Liver (tissue), 9 donors: ENCODE measurements around the gene UNC13C. TPM values are rescaled to one million over a fixed set of nuclear protein-coding genes. Genes with fewer than 3 reads are reported as not detected.

ENCODE experiments used
- DNase-seq: peaks from one replicate; pipeline ENCODE4 v3.0.0-alpha.2; 2017; ENCODE audit warnings: low spot score
- H3K27ac ChIP-seq, 2 donors: one replicate each; pipeline ENCODE4 v1.7.0; 2013; ENCODE audit warnings: inconsistent platforms in 2 of 2, low read length in 2 of 2, control low read depth in 1 of 2, low read depth in 1 of 2, mild to moderate bottlenecking in 1 of 2
- H3K27me3 ChIP-seq, 4 donors: one replicate each; pipeline versions ENCODE4 v1.6.1 to v1.7.0; 2013; ENCODE audit warnings: low read length in 3 of 4, inconsistent platforms in 1 of 4, mild to moderate bottlenecking in 1 of 4, moderate library complexity in 1 of 4; ENCODE audit not compliant: control insufficient read depth in 4 of 4, insufficient read depth in 4 of 4
- H3K36me3 ChIP-seq, 4 donors: one replicate each; pipeline versions ENCODE4 v1.6.1 to v1.7.0; 2013; ENCODE audit warnings: low read length in 3 of 4, mild to moderate bottlenecking in 3 of 4, low read depth in 1 of 4, moderate library complexity in 1 of 4; ENCODE audit not compliant: control insufficient read depth in 4 of 4, insufficient read depth in 3 of 4
- H3K4me1 ChIP-seq, 4 donors: one replicate each; pipeline versions ENCODE4 v1.6.1 to v1.7.0; 2013; ENCODE audit warnings: low read length in 3 of 4, mild to moderate bottlenecking in 3 of 4, moderate library complexity in 1 of 4; ENCODE audit not compliant: control insufficient read depth in 4 of 4, insufficient read depth in 4 of 4
- H3K4me3 ChIP-seq, 3 donors: one replicate each; pipeline versions ENCODE4 v1.6.1 to v1.7.0; 2013; ENCODE audit warnings: low read length in 3 of 3, control low read depth in 1 of 3, low read depth in 1 of 3, mild to moderate bottlenecking in 1 of 3
- H3K9ac ChIP-seq, 2 donors: one replicate each; pipeline ENCODE4 v1.7.0; 2013; ENCODE audit warnings: low read length in 2 of 2, mild to moderate bottlenecking in 2 of 2, moderate library complexity in 2 of 2, control low read depth in 1 of 2, low read depth in 1 of 2
- H3K9me3 ChIP-seq, 4 donors: one replicate each; pipeline versions ENCODE4 v1.6.1 to v1.7.0; 2013; ENCODE audit warnings: low read length in 3 of 4; ENCODE audit not compliant: control insufficient read depth in 4 of 4
- EGR1 ChIP-seq, 2 donors: IDR thresholded peaks; 2 replicates each; pipeline ENCODE4 v1.6.1; 2016 to 2018; ENCODE audit warnings: antibody characterized with exemption in 2 of 2, low read depth in 2 of 2
- FOXA2 ChIP-seq: IDR thresholded peaks from 2 replicates; pipeline ENCODE4 v1.6.1; 2016; ENCODE audit warnings: antibody characterized with exemption
- GABPA ChIP-seq, 2 donors: IDR thresholded peaks in 1 of 2; conservative IDR thresholded peaks in 1 of 2; 2 replicates each; pipeline ENCODE4 v1.6.1; 2016; ENCODE audit warnings: antibody characterized with exemption in 2 of 2, mild to moderate bottlenecking in 1 of 2, moderate library complexity in 1 of 2
- HNF4G ChIP-seq: IDR thresholded peaks from 2 replicates; pipeline ENCODE4 v1.6.1; 2016; ENCODE audit warnings: antibody characterized with exemption
- NR2F2 ChIP-seq: IDR thresholded peaks from 2 replicates; pipeline ENCODE4 v1.6.1; 2016; ENCODE audit warnings: antibody characterized with exemption
- SP1 ChIP-seq: IDR thresholded peaks from 2 replicates; pipeline ENCODE4 v1.6.1; 2018; ENCODE audit warnings: antibody characterized with exemption, mild to moderate bottlenecking
- YY1 ChIP-seq: IDR thresholded peaks from 2 replicates; pipeline ENCODE4 v1.6.1; 2016; ENCODE audit warnings: antibody characterized with exemption, mild to moderate bottlenecking
- WGBS: extraction: QIAGEN DNeasy Blood & Tissue Kit; methylation state at CpG from one replicate; pipeline ENCODE4 v1.1.7; 2013; 5-methylcytosine and 5-hydroxymethylcytosine counted together
- polyA plus RNA-seq, 2 donors: library from polyadenylated mRNA; stranded (reverse) in 1 of 2; unstranded in 1 of 2; fragments of 200-250 nt in 1 of 2; fragments of >200 nt in 1 of 2; fragmentation: Nextera tagmentation in 1 of 2; extraction: Ambion mirVana in 1 of 2; gene quantifications; one replicate each; pipeline versions ENCODE4 v1.2.1 to v1.2.3, GENCODE V29; 2013 to 2015
- total RNA-seq, 2 donors: library from RNA; depleted of rRNA; stranded (reverse); fragments of >200 nt; gene quantifications; one replicate each; pipeline ENCODE4 v1.2.3, GENCODE V29; 2014
- TF ChIP-seq, protein P1 (sequence below): fragments of 150-350 bp; IDR thresholded peaks from 2 replicates; pipeline ENCODE4 v1.5.1; 2017; ENCODE audit warnings: improper control_type of control experiment, low read depth, low read length; ENCODE audit not compliant: missing input control
- TF ChIP-seq, protein P2 (sequence below): IDR thresholded peaks from 2 replicates; pipeline ENCODE4 v1.6.1; 2016; ENCODE audit warnings: antibody characterized with exemption
- TF ChIP-seq, protein P3 (sequence below): IDR thresholded peaks from 2 replicates; pipeline ENCODE4 v1.6.1; 2016; ENCODE audit warnings: antibody characterized with exemption
- donor health status: healthy.
- donor health status: healthy.
- donor health status: healthy.
- donor health status: healthy.
- donor health status: healthy.

The UNC13C gene
- total and polyA plus RNA-seq, 4 donors: 0.19 TPM; not detected in 3

DNA sequence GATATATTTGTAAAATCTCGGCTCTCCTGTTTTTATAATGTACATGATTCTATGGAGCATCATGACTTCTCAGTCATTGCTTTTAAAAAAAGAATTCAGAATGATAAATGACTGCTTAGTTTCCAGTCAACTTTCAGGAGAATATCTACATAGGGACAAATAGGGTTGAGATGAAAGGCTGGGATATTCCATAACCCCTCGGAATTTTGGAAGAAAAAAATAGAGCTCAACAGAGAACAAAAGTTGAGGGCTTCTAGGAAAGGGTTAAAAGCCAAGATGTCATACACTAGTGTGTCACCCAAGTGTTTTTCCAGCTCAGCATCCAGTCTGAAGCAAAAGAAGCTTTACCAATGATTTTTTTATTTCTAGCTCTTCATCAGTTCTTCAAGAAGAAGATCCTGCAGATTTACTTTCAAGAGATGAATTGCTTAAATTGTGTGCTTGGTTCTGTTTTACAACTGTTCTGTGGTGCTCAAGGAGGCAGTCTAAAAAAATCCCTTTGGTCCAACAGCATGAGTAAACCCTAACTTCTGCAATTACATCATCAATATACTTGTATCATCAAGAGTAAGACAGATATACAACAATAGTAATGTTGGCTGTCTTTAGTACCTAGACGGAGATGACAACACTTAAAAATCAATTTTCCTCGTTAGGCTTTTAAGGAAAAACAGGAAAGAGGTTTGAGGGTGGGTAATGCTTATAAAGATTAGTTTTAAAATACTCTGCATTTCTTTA, 979 bp downstream of the UNC13C start:
- WGBS: 57% methylated on average over 4 of the region's 4 CpGs
- Histone ChIP-seq H3K4me1 (peaks cover 0 to 6% (median 0%) of the 10 kb centered on the region in 4 donors), H3K9ac (no peak overlapping the region), H3K9me3 (peaks cover 0 to 2% (median 0%) of the 10 kb centered on the region in 4 donors), H3K27me3 (peaks cover 0 to 5% (median 3%) of the 10 kb centered on the region in 4 donors), H3K27ac (no peak overlapping the region), H3K4me3 (no peak overlapping the region), H3K36me3 (no peaks in the 10 kb centered on the region)
- DNase-seq: no peak
- no peak for TF ChIP-seq YY1

DNA sequence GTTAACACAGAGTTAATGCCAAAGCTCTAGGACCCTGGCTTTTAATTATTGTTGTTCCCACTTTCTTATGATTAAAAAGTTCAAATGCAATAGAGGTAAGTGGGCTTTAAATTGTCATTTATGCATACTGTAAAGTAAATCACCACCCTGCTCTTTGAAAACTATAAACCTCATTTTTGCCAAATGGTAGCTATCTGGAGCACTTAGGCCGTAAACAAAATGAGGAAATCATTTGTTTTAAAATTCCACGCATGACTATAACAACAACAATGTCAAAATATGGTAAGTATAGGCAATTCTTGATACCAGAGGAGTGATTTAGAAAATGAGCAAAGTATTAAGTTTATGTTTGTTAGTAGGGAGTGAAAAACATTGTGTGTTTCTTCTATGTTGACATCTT, 1.8 kb downstream of the UNC13C start:
- 84% methylated on average over 2 of the region's 2 CpGs for WGBS
- TF ChIP-seq SP1 (no peak), EGR1 (IDR thresholded peaks at IDR 0.05; ENCODE audit: low read depth in 2 of 2) (no peak), NR2F2 (no peak), GABPA (IDR thresholded peaks at IDR 0.05 in 1 of 2, conservative IDR thresholded peaks at IDR 0.05 in 1 of 2) (no peak)
- TF ChIP-seq, protein P1, sequence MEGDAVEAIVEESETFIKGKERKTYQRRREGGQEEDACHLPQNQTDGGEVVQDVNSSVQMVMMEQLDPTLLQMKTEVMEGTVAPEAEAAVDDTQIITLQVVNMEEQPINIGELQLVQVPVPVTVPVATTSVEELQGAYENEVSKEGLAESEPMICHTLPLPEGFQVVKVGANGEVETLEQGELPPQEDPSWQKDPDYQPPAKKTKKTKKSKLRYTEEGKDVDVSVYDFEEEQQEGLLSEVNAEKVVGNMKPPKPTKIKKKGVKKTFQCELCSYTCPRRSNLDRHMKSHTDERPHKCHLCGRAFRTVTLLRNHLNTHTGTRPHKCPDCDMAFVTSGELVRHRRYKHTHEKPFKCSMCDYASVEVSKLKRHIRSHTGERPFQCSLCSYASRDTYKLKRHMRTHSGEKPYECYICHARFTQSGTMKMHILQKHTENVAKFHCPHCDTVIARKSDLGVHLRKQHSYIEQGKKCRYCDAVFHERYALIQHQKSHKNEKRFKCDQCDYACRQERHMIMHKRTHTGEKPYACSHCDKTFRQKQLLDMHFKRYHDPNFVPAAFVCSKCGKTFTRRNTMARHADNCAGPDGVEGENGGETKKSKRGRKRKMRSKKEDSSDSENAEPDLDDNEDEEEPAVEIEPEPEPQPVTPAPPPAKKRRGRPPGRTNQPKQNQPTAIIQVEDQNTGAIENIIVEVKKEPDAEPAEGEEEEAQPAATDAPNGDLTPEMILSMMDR: no peak
- TF ChIP-seq, protein P2, sequence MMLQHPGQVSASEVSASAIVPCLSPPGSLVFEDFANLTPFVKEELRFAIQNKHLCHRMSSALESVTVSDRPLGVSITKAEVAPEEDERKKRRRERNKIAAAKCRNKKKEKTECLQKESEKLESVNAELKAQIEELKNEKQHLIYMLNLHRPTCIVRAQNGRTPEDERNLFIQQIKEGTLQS: no peak
- H3K27ac ChIP-seq: no peak overlapping the region
- H3K9ac ChIP-seq: no peak overlapping the region
- no peaks in the 10 kb centered on the region for H3K9me3 ChIP-seq
- no peak for DNase-seq
- peaks cover 0 to 5% (median 3%) of the 10 kb centered on the region in 4 donors for H3K27me3 ChIP-seq
- no peak overlapping the region for H3K4me3 ChIP-seq
- no peaks in the 10 kb centered on the region for H3K36me3 ChIP-seq
- H3K4me1 ChIP-seq: peaks cover 0 to 6% (median 0%) of the 10 kb centered on the region in 4 donors

DNA sequence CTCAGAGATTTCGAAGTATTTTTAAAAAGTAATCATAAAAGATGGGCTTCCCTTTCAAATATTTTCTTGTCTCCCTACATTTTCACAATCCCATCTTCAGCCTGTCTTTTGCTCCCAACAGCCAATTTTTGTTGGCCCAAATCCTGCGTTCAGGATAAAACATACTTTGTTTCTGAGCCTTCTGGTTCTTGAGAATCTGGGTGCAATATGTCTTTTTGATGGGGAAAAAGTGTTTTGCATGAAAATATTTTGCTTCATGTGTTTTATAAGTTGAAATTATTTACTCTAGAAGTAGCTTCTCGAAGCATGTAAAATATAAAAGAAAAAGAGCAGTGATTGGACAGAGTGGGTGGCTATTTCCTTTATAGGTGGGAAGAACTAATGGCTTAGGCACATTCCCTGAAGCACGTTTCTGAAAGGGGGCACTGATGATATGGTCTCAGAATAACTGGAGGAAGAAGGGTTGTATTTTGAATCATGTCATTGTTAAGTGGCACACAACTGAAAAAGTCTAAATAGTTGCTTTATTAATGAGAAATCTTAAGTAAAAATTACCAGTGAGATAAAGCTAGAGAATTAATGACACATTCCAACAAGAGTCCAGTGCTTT, 3.9 kb downstream of the UNC13C start:
- no peak for TF ChIP-seq EGR1 (IDR thresholded peaks at IDR 0.05; ENCODE audit: low read depth in 2 of 2)
- TF ChIP-seq FOXA2: no peak
- TF ChIP-seq, protein P3, sequence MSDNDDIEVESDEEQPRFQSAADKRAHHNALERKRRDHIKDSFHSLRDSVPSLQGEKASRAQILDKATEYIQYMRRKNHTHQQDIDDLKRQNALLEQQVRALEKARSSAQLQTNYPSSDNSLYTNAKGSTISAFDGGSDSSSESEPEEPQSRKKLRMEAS: no peak
- no peak for TF ChIP-seq HNF4G
- TF ChIP-seq NR2F2: no peak
- DNase-seq: no peak
- Histone ChIP-seq H3K27me3 (peaks cover 0 to 9% (median 2%) of the 10 kb centered on the region in 4 donors), H3K4me1 (peaks cover 0 to 6% (median 0%) of the 10 kb centered on the region in 4 donors), H3K36me3 (no peaks in the 10 kb centered on the region), H3K4me3 (no peak overlapping the region), H3K9me3 (no peaks in the 10 kb centered on the region), H3K27ac (no peak overlapping the region), H3K9ac (no peak overlapping the region)
- 76% methylated on average over 4 of the region's 4 CpGs for WGBS
